Measurements from ENCODE around the gene CEP104. TPM values are rescaled to one million over a fixed set of nuclear protein-coding genes. Genes with fewer than 3 reads are reported as not detected.
A peak's percentile ranks its signal among the peaks of the same experiment; 100 is the strongest.

Gene CEP104
- total RNA-seq, 4 donors from 2014 or later: 20.2 to 31.7 (median 25.7) TPM

DNA sequence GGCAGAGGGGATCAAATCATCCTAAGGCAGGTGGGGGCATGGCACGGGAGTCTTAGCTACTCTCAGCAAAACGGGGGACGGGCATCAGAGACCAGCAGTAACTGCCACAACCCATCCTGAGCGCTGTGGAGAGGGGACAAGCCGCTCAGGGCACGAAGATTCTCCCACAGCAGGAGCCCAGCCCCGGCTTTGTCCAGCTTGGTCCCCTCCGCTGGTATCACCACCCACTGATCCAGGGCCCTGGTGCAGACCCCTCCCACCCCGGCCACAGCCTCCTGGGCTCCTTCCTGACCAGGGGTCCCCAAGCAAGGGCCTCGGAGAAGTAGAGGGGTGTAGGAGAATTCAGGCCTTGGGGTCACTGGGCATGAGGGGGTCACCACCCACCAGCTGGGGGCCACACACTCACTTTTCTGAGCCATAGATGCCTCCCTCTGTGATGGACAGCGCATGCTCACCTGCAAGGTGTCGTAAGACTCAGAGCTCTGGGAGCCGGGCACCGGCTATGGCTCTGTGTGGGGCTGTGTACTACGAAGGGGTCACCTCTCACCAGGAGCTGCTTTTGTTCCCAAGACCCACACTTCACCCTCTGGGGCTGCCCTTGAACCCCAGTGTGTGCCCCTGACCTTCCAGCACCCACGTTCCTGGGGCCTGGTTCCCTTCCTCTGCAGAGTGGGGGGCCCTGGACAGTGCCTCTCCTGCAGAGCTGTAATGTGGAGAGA is 86.8 kb downstream of the CEP104 start:
- TF ChIP-seq, protein P1, sequence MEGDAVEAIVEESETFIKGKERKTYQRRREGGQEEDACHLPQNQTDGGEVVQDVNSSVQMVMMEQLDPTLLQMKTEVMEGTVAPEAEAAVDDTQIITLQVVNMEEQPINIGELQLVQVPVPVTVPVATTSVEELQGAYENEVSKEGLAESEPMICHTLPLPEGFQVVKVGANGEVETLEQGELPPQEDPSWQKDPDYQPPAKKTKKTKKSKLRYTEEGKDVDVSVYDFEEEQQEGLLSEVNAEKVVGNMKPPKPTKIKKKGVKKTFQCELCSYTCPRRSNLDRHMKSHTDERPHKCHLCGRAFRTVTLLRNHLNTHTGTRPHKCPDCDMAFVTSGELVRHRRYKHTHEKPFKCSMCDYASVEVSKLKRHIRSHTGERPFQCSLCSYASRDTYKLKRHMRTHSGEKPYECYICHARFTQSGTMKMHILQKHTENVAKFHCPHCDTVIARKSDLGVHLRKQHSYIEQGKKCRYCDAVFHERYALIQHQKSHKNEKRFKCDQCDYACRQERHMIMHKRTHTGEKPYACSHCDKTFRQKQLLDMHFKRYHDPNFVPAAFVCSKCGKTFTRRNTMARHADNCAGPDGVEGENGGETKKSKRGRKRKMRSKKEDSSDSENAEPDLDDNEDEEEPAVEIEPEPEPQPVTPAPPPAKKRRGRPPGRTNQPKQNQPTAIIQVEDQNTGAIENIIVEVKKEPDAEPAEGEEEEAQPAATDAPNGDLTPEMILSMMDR (IDR thresholded peaks at IDR 0.05): no peak
- DNase-seq (ENCODE audit: low spot score) (no peak), ATAC-seq (ENCODE audit: low FRiP score) (no peak)

DNA sequence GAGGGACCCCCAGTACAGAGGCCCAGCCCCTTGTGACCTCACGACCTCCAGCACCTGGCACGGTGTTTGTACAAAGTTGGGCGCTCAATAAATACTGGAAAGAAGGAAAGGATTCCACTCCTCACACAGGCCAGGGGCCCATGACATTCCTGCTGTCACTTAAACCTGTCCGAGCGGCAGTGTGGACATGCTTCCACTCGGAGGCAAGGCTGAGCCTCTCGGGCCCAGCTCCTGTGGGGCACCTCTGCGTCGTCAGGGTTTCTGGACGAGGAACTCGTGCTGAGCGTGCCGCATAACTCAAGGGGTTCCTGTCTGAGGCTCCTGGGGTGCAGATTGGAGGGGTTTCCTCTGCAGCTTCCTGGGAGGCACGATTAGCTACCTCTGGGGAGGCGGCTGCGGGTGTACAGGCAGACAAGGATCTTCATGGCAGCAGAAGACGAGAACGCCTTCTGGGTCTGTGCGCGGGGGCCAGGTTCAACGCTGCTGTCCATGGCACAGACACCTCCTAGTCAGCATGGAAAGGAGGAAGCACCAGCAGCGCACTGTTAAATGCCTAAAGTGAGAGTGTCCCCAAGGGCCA is 88.1 kb downstream of the CEP104 start:
- TF ChIP-seq, protein P1 (IDR thresholded peaks at IDR 0.05): no peak
- no peak for ATAC-seq (ENCODE audit: low FRiP score)
- DNase-seq (ENCODE audit: low spot score): no peak

DNA sequence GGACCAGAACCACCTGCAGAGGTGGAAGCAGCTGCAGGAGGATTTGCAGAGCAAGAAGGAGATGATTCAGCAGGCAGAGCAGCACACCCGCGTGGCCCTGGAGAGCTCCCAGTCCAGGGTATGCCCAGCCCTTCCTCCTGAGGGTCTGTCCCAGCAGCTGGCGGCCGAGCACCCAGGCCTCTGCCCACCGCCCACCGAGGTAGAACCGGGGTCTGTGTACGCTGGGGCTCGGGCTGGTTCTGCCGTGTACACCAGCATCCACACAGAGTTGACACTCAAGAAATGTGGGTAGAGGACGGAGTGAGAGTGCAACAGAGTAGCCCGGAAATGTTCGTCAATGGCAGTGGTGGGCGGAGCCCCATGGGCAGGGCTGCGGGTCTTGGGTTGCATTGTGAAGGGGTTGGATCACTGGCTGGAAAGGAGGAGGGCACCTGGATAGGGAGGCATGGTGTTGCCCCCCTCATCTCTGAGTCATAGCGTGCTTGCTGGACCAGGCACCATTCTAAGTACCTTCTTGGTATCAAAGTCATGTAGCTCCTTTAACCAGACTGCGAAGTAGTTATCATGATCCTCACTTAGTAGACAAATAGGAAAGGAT is 89.6 kb downstream of the CEP104 start:
- TF ChIP-seq, protein P1 (IDR thresholded peaks at IDR 0.05): no peak
- DNase-seq (ENCODE audit: low spot score): no peak
- ATAC-seq (ENCODE audit: low FRiP score): no peak

DNA sequence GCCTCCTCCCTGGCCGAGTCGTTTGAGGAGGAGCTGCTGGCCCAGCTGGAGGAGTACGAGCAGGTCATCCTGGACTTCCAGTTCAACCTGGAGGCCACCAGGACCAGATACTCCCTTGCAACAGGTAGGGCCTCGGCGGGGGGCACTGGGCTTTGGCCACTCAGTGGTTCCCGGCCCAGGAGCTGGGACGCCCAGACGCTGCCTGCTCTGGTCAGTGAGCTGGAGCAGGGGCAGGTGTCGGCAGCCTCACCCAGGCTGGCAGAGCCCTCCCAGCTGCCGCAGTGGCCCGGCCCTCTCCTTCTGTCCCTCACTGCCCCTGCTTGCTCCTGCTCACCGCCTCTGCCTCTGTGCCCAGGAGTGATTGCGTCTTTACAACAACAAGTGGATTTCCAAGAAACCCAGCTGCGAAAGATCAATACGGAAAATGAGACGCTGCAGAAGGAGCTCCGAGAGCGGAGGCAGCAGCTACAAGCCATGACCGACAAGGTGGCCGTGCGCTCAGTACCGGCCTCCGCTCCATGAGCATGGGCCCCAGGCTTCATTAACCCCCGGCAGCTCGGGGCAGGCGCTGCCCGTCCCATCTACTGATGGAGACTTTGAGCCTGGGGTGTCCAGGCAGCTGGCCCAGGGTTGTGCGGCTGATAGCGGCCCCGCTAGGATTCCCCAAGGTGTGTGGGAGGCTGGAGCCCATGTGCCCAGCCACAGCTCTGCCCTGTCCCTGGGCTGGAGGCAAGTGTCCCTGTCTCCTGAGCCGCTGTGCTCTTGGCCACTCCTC is 93.5 kb downstream of the CEP104 start:
- no peak for ATAC-seq (ENCODE audit: low FRiP score)
- DNase-seq (ENCODE audit: low spot score): no peak
- TF ChIP-seq, protein P1 (IDR thresholded peaks at IDR 0.05): no peak

DNA sequence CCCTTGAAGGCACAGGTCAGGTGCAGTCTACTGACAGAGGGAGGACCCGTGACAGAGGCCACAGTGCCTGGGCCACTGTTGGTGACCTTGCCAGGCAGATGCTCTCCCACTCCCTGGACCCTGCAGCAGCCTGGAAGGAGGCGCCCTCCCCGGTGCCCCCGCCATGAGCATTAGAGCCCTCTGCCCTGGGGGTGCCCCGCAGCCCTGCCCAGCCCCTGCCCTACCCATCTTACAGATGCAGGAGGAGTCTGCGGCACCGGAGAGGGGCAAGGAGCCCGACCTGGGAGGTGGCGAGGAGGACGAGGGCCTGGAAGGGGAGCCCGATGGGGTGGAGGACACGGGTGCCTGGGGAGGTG is 94.2 kb downstream of the CEP104 start:
- TF ChIP-seq, protein P1 (IDR thresholded peaks at IDR 0.05): no peak
- ATAC-seq (ENCODE audit: low FRiP score) (no peak), DNase-seq (ENCODE audit: low spot score) (no peak)

DNA sequence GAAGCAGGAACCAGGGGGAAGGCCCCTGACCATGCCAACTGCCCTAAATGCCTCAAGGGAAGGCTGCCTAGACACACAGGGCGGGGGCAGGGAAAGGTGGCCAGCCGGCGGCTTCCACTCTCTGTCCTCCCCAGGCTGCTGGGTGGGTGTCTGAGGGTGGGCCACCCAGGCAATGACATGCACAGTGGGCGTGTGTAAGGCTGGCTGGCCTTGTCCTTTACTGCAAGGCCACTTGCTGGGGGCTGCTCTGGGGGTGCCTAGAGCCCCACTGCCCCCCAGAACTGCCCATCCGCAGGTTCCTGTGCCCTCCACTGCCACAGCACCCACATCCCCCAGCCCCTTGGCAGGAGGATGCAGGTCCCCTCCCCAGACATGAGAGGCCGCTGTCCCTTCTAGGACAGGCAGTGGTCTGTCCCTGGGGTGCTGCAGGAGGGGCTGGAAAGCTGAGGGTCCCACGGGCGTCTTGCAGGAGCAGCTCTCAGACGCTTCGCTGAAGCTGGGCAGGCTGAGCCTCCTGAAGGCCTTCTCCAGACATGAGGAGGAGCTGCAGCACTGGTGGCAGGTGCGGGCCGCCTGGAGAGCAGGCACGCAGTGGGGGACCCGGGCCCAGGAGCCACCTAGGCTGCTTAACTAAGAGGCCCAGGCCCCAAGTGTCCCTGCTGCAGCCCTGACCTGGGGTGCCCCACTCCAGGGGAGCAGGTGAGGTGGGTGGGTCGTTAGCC is 94.7 kb downstream of the CEP104 start:
- TF ChIP-seq, protein P1 (IDR thresholded peaks at IDR 0.05): no peak
- ATAC-seq (ENCODE audit: low FRiP score) (peak; percentile 22), DNase-seq (ENCODE audit: low spot score) (no peak)

Small RNA genes within 50 kb of the gene (small RNA-seq; reads per million reads assigned to genes)
- gene RN7SL574P: not detected

Other genes with a start within 250 kb of the CEP104 start
- 10 to 100 TPM; 13.2 to 60.1 (median 21.9) TPM for gene MEGF6, start 245.7 kb downstream of the CEP104 start, total RNA-seq
- gene TPRG1L, start 232.2 kb downstream of the CEP104 start, total RNA-seq: 10 to 100 TPM; 24.9 to 53.0 (median 37.4) TPM
- 10 to 100 TPM; 10.4 to 31.2 (median 15.5) TPM for gene WRAP73, start 207.1 kb downstream of the CEP104 start, total RNA-seq
- gene TP73, start 204.7 kb downstream of the CEP104 start, total RNA-seq: not detected
- not detected for gene CCDC27, start 104.8 kb downstream of the CEP104 start, total RNA-seq
- 1 to 10 TPM in 2 of 4 donors, not detected in 2; 4.3 to 4.6 TPM for gene SMIM1, start 84.5 kb downstream of the CEP104 start, total RNA-seq
- 10 to 100 TPM; 21.6 to 33.5 (median 30.9) TPM for gene LRRC47, start 60.7 kb downstream of the CEP104 start, total RNA-seq
- gene DFFB, start 265 bp upstream of the CEP104 start, total RNA-seq: 10 to 100 TPM in 1 of 4 donors, 1 to 10 TPM in 3; 4.6 to 16.2 (median 6.9) TPM
- gene C1orf174, start 43.1 kb upstream of the CEP104 start, total RNA-seq: 10 to 100 TPM; 14.2 to 20.6 (median 19.0) TPM

Measured in omental fat pad (tissue), 4 donors.